A549 (cell line): Measurements from ENCODE around the gene NID1. TPM values are rescaled to one million over a fixed set of nuclear protein-coding genes. Genes with fewer than 3 reads are reported as not detected.

ENCODE experiments used
- ATAC-seq, 2 experiments: fragments of 200-7000 bp in 1 of 2; fragments of >200 bp in 1 of 2; cut with Nextera tagmentation in 1 of 2; cut with Tn5 transposase in 1 of 2; 3 replicates each; pipeline versions ENCODE4 v1.8.0 to v1.9.1; 2018 to 2020; ENCODE audit warnings: mild to moderate bottlenecking in 1 of 2, moderate library complexity in 1 of 2
- CTCF ChIA-PET: fragments of 300-600 bp; sonication (Branson Sonifier 250); formaldehyde crosslinking; extraction: SDS; loops from one replicate; lab custom pipeline; 2021; ENCODE audit warnings: antibody characterized with exemption, inconsistent platforms; lab: Yijun Ruan, JAX
- POLR2A ChIA-PET: fragments of 350-600 bp; formaldehyde crosslinking; extraction: SDS; loops from one replicate; lab custom pipeline; 2021; ENCODE audit warnings: antibody characterized with exemption, inconsistent platforms; lab: Yijun Ruan, JAX
- DNase-seq, 2 experiments: peaks; one replicate each; pipeline versions ENCODE4 v3.0.0 to v3.0.0-alpha.2; 2011 to 2016; ENCODE audit warnings: low read depth in 1 of 2, low spot score in 1 of 2
- FAIRE-seq: peaks from 2 replicates; lab custom pipeline; 2011; peaks lifted over from hg19 to GRCh38; lab: Jason Lieb, UNC
- H3K27ac ChIP-seq, 2 experiments: fragments of >200 bp; sonication (Bioruptor Twin); formaldehyde crosslinking; 3 replicates each; pipeline ENCODE4 v1.5.1; 2016 to 2017
- H3K4me1 ChIP-seq: fragments of >200 bp; sonication (Bioruptor Twin); formaldehyde crosslinking; 3 replicates; pipeline ENCODE4 v1.6.1; 2016
- H3K4me2 ChIP-seq: fragments of >200 bp; sonication (Bioruptor Twin); formaldehyde crosslinking; 3 replicates; pipeline ENCODE4 v1.6.1; 2016
- H3K4me3 ChIP-seq: fragments of >200 bp; sonication (Bioruptor Twin); formaldehyde crosslinking; 3 replicates; pipeline ENCODE4 v1.5.1; 2016
- H3K9me3 ChIP-seq: fragments of >200 bp; sonication (Bioruptor Twin); formaldehyde crosslinking; 3 replicates; pipeline ENCODE4 v1.6.1; 2016
- CBX8 ChIP-seq: fragments of 200-600 bp; sonication (generic); IDR thresholded peaks from 2 replicates; pipeline ENCODE4 v1.6.1; 2016
- CHD2 ChIP-seq: fragments of 150-350 bp; IDR thresholded peaks from 2 replicates; pipeline ENCODE4 v1.6.1; 2014; ENCODE audit warnings: low read length; ENCODE audit not compliant: partially characterized antibody
- EP300 ChIP-seq, 2 experiments: fragments of >200 bp; sonication (Bioruptor Twin); formaldehyde crosslinking; IDR thresholded peaks; 2 replicates in 1 of 2; 3 replicates in 1 of 2; pipeline ENCODE4 v1.6.1; 2016 to 2017
- FOSL2 ChIP-seq, 2 experiments: fragments of 450-650 bp in 1 of 2; fragments of >200 bp in 1 of 2; sonication (Bioruptor Twin) in 1 of 2; formaldehyde crosslinking; IDR thresholded peaks; 2 replicates each; pipeline versions ENCODE4 v1.5.0 to v1.6.1; 2016 to 2020; ENCODE audit warnings: mild to moderate bottlenecking in 1 of 2, moderate library complexity in 1 of 2
- FOXS1 ChIP-seq: fragments of 250-450 bp; sonication (Bioruptor Pico); IDR thresholded peaks from 2 replicates; pipeline ENCODE4 v1.5.0; 2020; ENCODE audit warnings: mild to moderate bottlenecking, moderate library complexity
- HDAC2 ChIP-seq: fragments of 200-600 bp; sonication (generic); IDR thresholded peaks from 2 replicates; pipeline ENCODE4 v1.6.1; 2016
- HEYL ChIP-seq: fragments of 250-450 bp; sonication (Bioruptor Pico); IDR thresholded peaks from 2 replicates; pipeline ENCODE4 v1.8.0; 2021; ENCODE audit warnings: mild to moderate bottlenecking, moderate library complexity
- HOXB5 ChIP-seq: fragments of 250-450 bp; sonication (Bioruptor Pico); IDR thresholded peaks from 2 replicates; pipeline ENCODE4 v1.5.0; 2020; ENCODE audit warnings: mild to moderate bottlenecking, moderate library complexity
- JUN ChIP-seq, 2 experiments: fragments of >200 bp; sonication (Bioruptor Twin); formaldehyde crosslinking; IDR thresholded peaks; 2 replicates in 1 of 2; 3 replicates in 1 of 2; pipeline ENCODE4 v1.6.1; 2016 to 2017
- KDM1A ChIP-seq: fragments of 200-600 bp; sonication (generic); IDR thresholded peaks from 2 replicates; pipeline ENCODE4 v1.6.1; 2016; ENCODE audit warnings: low read depth, mild to moderate bottlenecking
- KDM5A ChIP-seq: fragments of 200-600 bp; sonication (generic); IDR thresholded peaks from 2 replicates; pipeline ENCODE4 v1.6.1; 2016; ENCODE audit warnings: antibody characterized with exemption, mild to moderate bottlenecking
- MAFK ChIP-seq: fragments of 450-650 bp; IDR thresholded peaks from 2 replicates; pipeline ENCODE4 v1.6.1; 2014; ENCODE audit not compliant: partially characterized antibody
- PHF8 ChIP-seq: fragments of 200-600 bp; sonication (generic); IDR thresholded peaks from 2 replicates; pipeline ENCODE4 v1.6.1; 2016; ENCODE audit warnings: low read depth, mild to moderate bottlenecking, antibody characterized with exemption, moderate library complexity, borderline replicate concordance
- RAD21 ChIP-seq, 2 experiments: fragments of >200 bp in 1 of 2; sonication (Bioruptor Twin) in 1 of 2; formaldehyde crosslinking in 1 of 2; IDR thresholded peaks in 1 of 2; conservative IDR thresholded peaks in 1 of 2; 2 replicates in 1 of 2; 3 replicates in 1 of 2; pipeline ENCODE4 v1.6.1; 2012 to 2018; ENCODE audit warnings: inconsistent platforms in 1 of 2
- RFX5 ChIP-seq: fragments of 450-650 bp; IDR thresholded peaks from 2 replicates; pipeline ENCODE4 v1.7.1; 2014; ENCODE audit warnings: antibody characterized with exemption, mild to moderate bottlenecking, moderate library complexity
- RNF2 ChIP-seq: fragments of 200-600 bp; sonication (generic); IDR thresholded peaks from 2 replicates; pipeline ENCODE4 v1.6.1; 2016; ENCODE audit warnings: low read depth, mild to moderate bottlenecking, antibody characterized with exemption, moderate library complexity, borderline replicate concordance
- ZNF302 ChIP-seq: fragments of 250-450 bp; sonication (Bioruptor Pico); IDR thresholded peaks from 2 replicates; pipeline ENCODE4 v1.9.0; 2021; ENCODE audit warnings: inconsistent platforms, mild to moderate bottlenecking, moderate library complexity
- ZSCAN20 ChIP-seq: fragments of 250-450 bp; sonication (Bioruptor Pico); IDR thresholded peaks from 2 replicates; pipeline ENCODE4 v1.8.0; 2022; ENCODE audit warnings: mild to moderate bottlenecking, moderate library complexity
- whole genome bisulfite sequencing: methylation state at CpG from one replicate; pipeline ENCODE4 v1.1.6; 2017; ENCODE audit errors: missing lambda C conversion rate; 5-methylcytosine and 5-hydroxymethylcytosine counted together
- polyA plus RNA-seq, 4 experiments: library from polyadenylated mRNA; depleted of rRNA in 3 of 4; stranded (reverse); fragments of >200 nt; fragmentation: RNase III in 1 of 4; extraction: RNeasy Plus Mini Kit Qiagen cat#74134 plus additional on column Dnase treatment in 1 of 4; gene quantifications; 2 replicates in 3 of 4; 3 replicates in 1 of 4; pipeline ENCODE4 v1.2.3, GENCODE V29; 2011 to 2017
- TF ChIP-seq, protein P1 (sequence below): fragments of >200 bp; sonication (Bioruptor Twin); formaldehyde crosslinking; IDR thresholded peaks from 3 replicates; pipeline ENCODE4 v1.5.1; 2016
- TF ChIP-seq, protein P2 (sequence below): fragments of 200-600 bp; sonication (generic); IDR thresholded peaks from 2 replicates; pipeline ENCODE4 v1.6.1; 2016; ENCODE audit warnings: antibody characterized with exemption, mild to moderate bottlenecking, moderate library complexity
- TF ChIP-seq, protein P3 (sequence below): fragments of 450-650 bp; IDR thresholded peaks from 2 replicates; pipeline ENCODE4 v1.6.1; 2014; ENCODE audit warnings: antibody characterized with exemption

The NID1 gene
- polyA plus RNA-seq, 2 of the 4 experiments (the other 2 are of a cell fraction), result 6.8 to 10.5 TPM

DNA sequence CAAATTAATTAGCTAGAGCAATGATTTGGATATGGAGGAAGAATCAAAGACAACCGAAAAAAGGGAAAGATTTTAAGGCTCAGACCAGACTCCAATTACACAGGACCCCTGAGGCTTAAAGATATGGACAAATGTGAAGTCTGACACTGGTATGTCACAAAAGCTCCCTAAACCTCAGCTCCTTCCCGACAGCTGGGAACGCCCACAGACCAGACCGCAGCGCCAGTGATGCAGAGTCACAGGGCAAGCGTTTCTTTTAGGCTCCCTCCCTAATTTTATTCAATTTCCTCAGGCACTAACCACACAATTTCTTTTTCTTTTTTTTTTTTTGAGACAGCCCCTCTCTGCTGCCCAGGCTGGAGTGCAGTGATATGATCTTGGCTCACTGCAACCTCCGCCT lies 40.2 kb downstream of the NID1 start:
- no peak overlapping the region for H3K27ac ChIP-seq
- H3K4me3 ChIP-seq, result no peak overlapping the region
- FAIRE-seq (no peak), DNase-seq (no peak), ATAC-seq (no peak)
- POLR2A ChIA-PET, result no interaction called here
- H3K4me1 ChIP-seq, result no peaks in the 10 kb centered on the region
- WGBS, result 91% methylated on average over 7 of the region's 7 CpGs
- TF ChIP-seq, protein P1, sequence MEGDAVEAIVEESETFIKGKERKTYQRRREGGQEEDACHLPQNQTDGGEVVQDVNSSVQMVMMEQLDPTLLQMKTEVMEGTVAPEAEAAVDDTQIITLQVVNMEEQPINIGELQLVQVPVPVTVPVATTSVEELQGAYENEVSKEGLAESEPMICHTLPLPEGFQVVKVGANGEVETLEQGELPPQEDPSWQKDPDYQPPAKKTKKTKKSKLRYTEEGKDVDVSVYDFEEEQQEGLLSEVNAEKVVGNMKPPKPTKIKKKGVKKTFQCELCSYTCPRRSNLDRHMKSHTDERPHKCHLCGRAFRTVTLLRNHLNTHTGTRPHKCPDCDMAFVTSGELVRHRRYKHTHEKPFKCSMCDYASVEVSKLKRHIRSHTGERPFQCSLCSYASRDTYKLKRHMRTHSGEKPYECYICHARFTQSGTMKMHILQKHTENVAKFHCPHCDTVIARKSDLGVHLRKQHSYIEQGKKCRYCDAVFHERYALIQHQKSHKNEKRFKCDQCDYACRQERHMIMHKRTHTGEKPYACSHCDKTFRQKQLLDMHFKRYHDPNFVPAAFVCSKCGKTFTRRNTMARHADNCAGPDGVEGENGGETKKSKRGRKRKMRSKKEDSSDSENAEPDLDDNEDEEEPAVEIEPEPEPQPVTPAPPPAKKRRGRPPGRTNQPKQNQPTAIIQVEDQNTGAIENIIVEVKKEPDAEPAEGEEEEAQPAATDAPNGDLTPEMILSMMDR, result no peak
- TF ChIP-seq FOSL2 (IDR thresholded peaks at IDR 0.05) (no peak), FOSL2 (CRISPR knock-in tag; IDR thresholded peaks at IDR 0.05) (no peak), MAFK (no peak), ZSCAN20 (no peak), HOXB5 (no peak), HEYL (no peak), FOXS1 (CRISPR knock-in tag) (no peak), CHD2 (no peak), HDAC2 (no peak), ZNF302 (CRISPR knock-in tag) (no peak), EP300 (IDR thresholded peaks at IDR 0.05) (no peak), KDM5A (no peak), PHF8 (no peak), RFX5 (no peak), CBX8 (no peak), KDM1A (no peak), JUN (IDR thresholded peaks at IDR 0.05) (no peak)
- TF ChIP-seq, protein P2, sequence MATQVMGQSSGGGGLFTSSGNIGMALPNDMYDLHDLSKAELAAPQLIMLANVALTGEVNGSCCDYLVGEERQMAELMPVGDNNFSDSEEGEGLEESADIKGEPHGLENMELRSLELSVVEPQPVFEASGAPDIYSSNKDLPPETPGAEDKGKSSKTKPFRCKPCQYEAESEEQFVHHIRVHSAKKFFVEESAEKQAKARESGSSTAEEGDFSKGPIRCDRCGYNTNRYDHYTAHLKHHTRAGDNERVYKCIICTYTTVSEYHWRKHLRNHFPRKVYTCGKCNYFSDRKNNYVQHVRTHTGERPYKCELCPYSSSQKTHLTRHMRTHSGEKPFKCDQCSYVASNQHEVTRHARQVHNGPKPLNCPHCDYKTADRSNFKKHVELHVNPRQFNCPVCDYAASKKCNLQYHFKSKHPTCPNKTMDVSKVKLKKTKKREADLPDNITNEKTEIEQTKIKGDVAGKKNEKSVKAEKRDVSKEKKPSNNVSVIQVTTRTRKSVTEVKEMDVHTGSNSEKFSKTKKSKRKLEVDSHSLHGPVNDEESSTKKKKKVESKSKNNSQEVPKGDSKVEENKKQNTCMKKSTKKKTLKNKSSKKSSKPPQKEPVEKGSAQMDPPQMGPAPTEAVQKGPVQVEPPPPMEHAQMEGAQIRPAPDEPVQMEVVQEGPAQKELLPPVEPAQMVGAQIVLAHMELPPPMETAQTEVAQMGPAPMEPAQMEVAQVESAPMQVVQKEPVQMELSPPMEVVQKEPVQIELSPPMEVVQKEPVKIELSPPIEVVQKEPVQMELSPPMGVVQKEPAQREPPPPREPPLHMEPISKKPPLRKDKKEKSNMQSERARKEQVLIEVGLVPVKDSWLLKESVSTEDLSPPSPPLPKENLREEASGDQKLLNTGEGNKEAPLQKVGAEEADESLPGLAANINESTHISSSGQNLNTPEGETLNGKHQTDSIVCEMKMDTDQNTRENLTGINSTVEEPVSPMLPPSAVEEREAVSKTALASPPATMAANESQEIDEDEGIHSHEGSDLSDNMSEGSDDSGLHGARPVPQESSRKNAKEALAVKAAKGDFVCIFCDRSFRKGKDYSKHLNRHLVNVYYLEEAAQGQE, result no peak
- H3K9me3 ChIP-seq, result no peaks in the 10 kb centered on the region
- CTCF ChIA-PET, result interaction anchor here (1.3 to 2.1 kb wide), 2 partner anchors 8 to 241 kb away, joined by 3 to 12 read pairs; no protein-coding TSS in a partner anchor
- H3K4me2 ChIP-seq, result no peak overlapping the region

DNA sequence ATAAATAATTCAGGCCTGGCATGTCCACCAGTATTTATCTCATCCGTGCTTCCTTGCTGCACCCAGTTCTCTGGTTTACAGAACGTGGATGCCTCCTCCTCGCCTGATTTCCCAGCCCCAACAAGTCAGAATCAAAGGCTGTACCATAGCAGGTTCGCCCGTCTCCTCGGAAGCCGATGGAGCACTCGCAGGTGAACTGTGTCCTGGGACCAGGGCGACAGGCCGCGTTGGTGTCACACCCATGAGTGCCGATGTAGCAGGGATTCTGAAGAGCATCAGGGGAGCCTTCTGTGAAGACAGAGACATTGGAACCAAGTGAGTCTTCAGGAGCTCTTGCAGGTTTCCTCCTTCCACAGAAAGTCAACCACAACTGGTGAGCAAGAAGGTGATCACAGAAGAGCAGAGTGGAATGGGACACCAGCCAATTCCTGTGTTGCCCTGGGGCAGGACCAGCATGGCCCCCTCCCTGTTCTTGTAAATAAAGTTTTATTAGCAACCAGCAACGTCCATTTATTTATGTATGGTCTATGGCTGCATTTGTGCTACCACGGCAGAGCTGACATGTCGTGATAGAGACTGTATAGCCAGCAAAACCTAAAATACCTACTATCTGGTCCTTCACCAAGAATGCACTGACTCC lies 40.8 kb downstream of the NID1 start:
- no peak for FAIRE-seq
- Histone ChIP-seq H3K4me3 (no peak overlapping the region), H3K4me2 (no peak overlapping the region)
- TF ChIP-seq, protein P3, sequence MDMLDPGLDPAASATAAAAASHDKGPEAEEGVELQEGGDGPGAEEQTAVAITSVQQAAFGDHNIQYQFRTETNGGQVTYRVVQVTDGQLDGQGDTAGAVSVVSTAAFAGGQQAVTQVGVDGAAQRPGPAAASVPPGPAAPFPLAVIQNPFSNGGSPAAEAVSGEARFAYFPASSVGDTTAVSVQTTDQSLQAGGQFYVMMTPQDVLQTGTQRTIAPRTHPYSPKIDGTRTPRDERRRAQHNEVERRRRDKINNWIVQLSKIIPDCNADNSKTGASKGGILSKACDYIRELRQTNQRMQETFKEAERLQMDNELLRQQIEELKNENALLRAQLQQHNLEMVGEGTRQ, result no peak
- no peak for TF ChIP-seq RAD21 (conservative IDR thresholded peaks at IDR 0.05 in 1 of 2, IDR thresholded peaks at IDR 0.05 in 1 of 2)
- TF ChIP-seq RNF2, result no peak
- TF ChIP-seq, all 56 proteins: peak for 0
- WGBS, result 78% methylated on average over 15 of the region's 15 CpGs
- H3K4me1 ChIP-seq, result no peaks in the 10 kb centered on the region
- POLR2A ChIA-PET, result no interaction called here
- no peak overlapping the region for H3K27ac ChIP-seq
- no peaks in the 10 kb centered on the region for H3K9me3 ChIP-seq
- DNase-seq (no peak), ATAC-seq (no peak)
- CTCF ChIA-PET, result interaction anchor here (1.3 kb wide), 1 partner anchor 240 kb away, joined by 3 read pairs; no protein-coding TSS in a partner anchor
